Nephron (organoid): ENCODE measurements around the gene CREB3L2.
"Not testable (repeated sequence)": the region's sequence is repeated elsewhere in the genome, so short reads cannot be mapped to it uniquely, and the experiment has no call there.

Experiments used
- H3K27ac Mint-ChIP-seq, 3 experiments: 2 replicates each; pipeline ENCODE4 v1.8.0; 2020; ENCODE audit warnings: mixed read lengths in 3 of 3, mild to moderate bottlenecking in 2 of 3, moderate library complexity in 1 of 3
- H3K27me3 Mint-ChIP-seq: 2 replicates; pipeline ENCODE4 v1.8.0; 2021; ENCODE audit warnings: low read depth, mild to moderate bottlenecking, moderate library complexity, mixed read lengths
- H3K36me3 Mint-ChIP-seq: 2 replicates; pipeline ENCODE4 v1.8.0; 2020; ENCODE audit warnings: low read depth, mixed read lengths
- H3K4me1 Mint-ChIP-seq: 2 replicates; pipeline ENCODE4 v1.8.0; 2020; ENCODE audit warnings: mixed read lengths
- H3K4me3 Mint-ChIP-seq, 3 experiments: 2 replicates each; pipeline ENCODE4 v1.8.0; 2020; ENCODE audit warnings: mild to moderate bottlenecking in 3 of 3, mixed read lengths in 3 of 3, moderate library complexity in 2 of 3
- H3K9me3 Mint-ChIP-seq: 2 replicates; pipeline ENCODE4 v1.8.0; 2020; ENCODE audit warnings: mixed read lengths
- CTCF ChIP-seq, 3 experiments: fragments of 200-600 bp; sonication (generic); IDR thresholded peaks; one replicate each; pipeline ENCODE4 v1.5.0; 2021; ENCODE audit warnings: antibody characterized with exemption in 3 of 3; ENCODE audit not compliant: unreplicated experiment in 3 of 3

Gene CREB3L2

GRCh38 chr7:137916980-137917645 is 84.8 kb downstream of the CREB3L2 start:
- peaks cover 64% of the 10 kb centered on the region for H3K36me3 Mint-ChIP-seq
- no peaks in the 10 kb centered on the region for H3K9me3 Mint-ChIP-seq
- H3K27me3 Mint-ChIP-seq = no peaks in the 10 kb centered on the region
- H3K27ac Mint-ChIP-seq = peak overlapping the region; percentile 66 to 90 (median 89)
- no peak for TF ChIP-seq CTCF (IDR thresholded peaks at IDR 0.05; ENCODE audit: unreplicated experiment in 3 of 3)
- peak overlapping the region in 1 of 3 experiments; percentile 0 for H3K4me3 Mint-ChIP-seq
- peaks cover 18% of the 10 kb centered on the region for H3K4me1 Mint-ChIP-seq

- Mint-ChIP-seq H3K36me3 (peaks cover 63% of the 10 kb centered on the region), H3K9me3 (no peaks in the 10 kb centered on the region), H3K4me1 (peaks cover 18% of the 10 kb centered on the region), H3K27ac (peak overlapping the region; percentile 66 to 90 (median 89)), H3K27me3 (no peaks in the 10 kb centered on the region), H3K4me3 (no peak overlapping the region)
- TF ChIP-seq CTCF (IDR thresholded peaks at IDR 0.05; ENCODE audit: unreplicated experiment in 3 of 3) = no peak
These were observed 85.3 kb downstream of the CREB3L2 start for GRCh38 chr7:137916564-137916963.

GRCh38 chr7:137915266-137915665 is 86.6 kb downstream of the CREB3L2 start:
- H3K4me1 Mint-ChIP-seq = peaks cover 18% of the 10 kb centered on the region
- H3K36me3 Mint-ChIP-seq = peaks cover 62% of the 10 kb centered on the region
- H3K9me3 Mint-ChIP-seq = no peaks in the 10 kb centered on the region
- no peak overlapping the region for H3K27ac Mint-ChIP-seq
- no peak overlapping the region for H3K4me3 Mint-ChIP-seq
- no peaks in the 10 kb centered on the region for H3K27me3 Mint-ChIP-seq
- no peak for TF ChIP-seq CTCF (IDR thresholded peaks at IDR 0.05; ENCODE audit: unreplicated experiment in 3 of 3)

GRCh38 chr7:137913985-137914384 is 87.9 kb downstream of the CREB3L2 start:
- Mint-ChIP-seq H3K4me3 (no peak overlapping the region), H3K4me1 (peaks cover 18% of the 10 kb centered on the region), H3K27ac (no peak overlapping the region), H3K9me3 (no peaks in the 10 kb centered on the region), H3K36me3 (peaks cover 68% of the 10 kb centered on the region), H3K27me3 (no peaks in the 10 kb centered on the region)
- TF ChIP-seq CTCF (IDR thresholded peaks at IDR 0.05; ENCODE audit: unreplicated experiment in 3 of 3) = no peak

GRCh38 chr7:137909042-137909441 is 92.8 kb downstream of the CREB3L2 start:
- TF ChIP-seq CTCF (IDR thresholded peaks at IDR 0.05; ENCODE audit: unreplicated experiment in 3 of 3) = no peak
- Mint-ChIP-seq H3K4me3 (no peak overlapping the region), H3K36me3 (peaks cover 84% of the 10 kb centered on the region)

GRCh38 chr7:137908106-137908505 is 93.8 kb downstream of the CREB3L2 start:
- Mint-ChIP-seq H3K36me3 (peaks cover 84% of the 10 kb centered on the region), H3K4me3 (no peak overlapping the region), H3K27me3 (no peaks in the 10 kb centered on the region), H3K9me3 (peaks cover 5% of the 10 kb centered on the region), H3K27ac (no peak overlapping the region), H3K4me1 (peaks cover 17% of the 10 kb centered on the region)
- no peak for TF ChIP-seq CTCF (IDR thresholded peaks at IDR 0.05; ENCODE audit: unreplicated experiment in 3 of 3)

More at GRCh38 chr7:137909042-137909441, 92.8 kb downstream of the CREB3L2 start:
- Mint-ChIP-seq H3K27ac (no peak overlapping the region), H3K4me1 (peaks cover 11% of the 10 kb centered on the region), H3K27me3 (no peaks in the 10 kb centered on the region), H3K9me3 (peaks cover 5% of the 10 kb centered on the region)

GRCh38 chr7:137906636-137907035 is 95.2 kb downstream of the CREB3L2 start:
- not testable (repeated sequence) for H3K4me3 Mint-ChIP-seq, H3K27me3 Mint-ChIP-seq, H3K9me3 Mint-ChIP-seq, H3K27ac Mint-ChIP-seq
- Mint-ChIP-seq H3K4me1 (peaks cover 17% of the 10 kb centered on the region), H3K36me3 (peaks cover 76% of the 10 kb centered on the region)
